Measurements from ENCODE around the gene LENG8. TPM values are rescaled to one million over a fixed set of nuclear protein-coding genes. Genes with fewer than 3 reads are reported as not detected.
A peak's percentile ranks its signal among the peaks of the same experiment; 100 is the strongest.
"Not testable (repeated sequence)": the region's sequence is repeated elsewhere in the genome, so short reads cannot be mapped to it uniquely, and the experiment has no call there.

LENG8 gene
- total RNA-seq, 3 donors from 2014 or later (not counting 1 experiment from before 2014, with no cell fraction given) = 479 to 563 (median 507) TPM

GRCh38 chr19:54465426-54466109 lies 16.6 kb downstream of the LENG8 start:
- Histone ChIP-seq H3K36me3 (ENCODE audit: control insufficient read depth, insufficient read depth, low read length) (peaks cover 15% of the 10 kb centered on the region), H3K27ac (ENCODE audit: low read length) (no peak overlapping the region), H3K4me1 (ENCODE audit: control insufficient read depth, insufficient read depth, low read length) (peaks cover 31% of the 10 kb centered on the region), H3K27me3 (ENCODE audit: control insufficient read depth, insufficient read depth, low read length) (peaks cover 12% of the 10 kb centered on the region), H3K9me3 (ENCODE audit: control insufficient read depth, insufficient read depth, low read length) (no peaks in the 10 kb centered on the region), H3K4me3 (ENCODE audit: low read length) (no peak overlapping the region)
- no peak for TF ChIP-seq CTCF (IDR thresholded peaks at IDR 0.05)
- WGBS (ENCODE audit: insufficient coverage) = 79% methylated on average over 49 of the region's 49 CpGs
- Mint-ChIP-seq H3K27me3 (ENCODE audit: low read depth in 2 of 2) (peaks cover 21% of the 10 kb centered on the region in 2 donors), H3K4me1 (peaks cover 18 to 40% of the 10 kb centered on the region in 2 donors), H3K4me3 (peak overlapping the region; percentile 75), H3K9me3 (no peaks in the 10 kb centered on the region), H3K27ac (peak overlapping the region in 1 of 2 donors; percentile 21), H3K36me3 (no peaks in the 10 kb centered on the region)
- DNase-seq (peak in 1 of 2 donors; percentile 23), ATAC-seq (no peak)
- intact Hi-C loops (cut with micrococcal nuclease) = no loop called here

GRCh38 chr19:54466110-54466480 lies 17.1 kb downstream of the LENG8 start:
- Mint-ChIP-seq H3K27ac (peak overlapping the region in 1 of 2 donors; percentile 21), H3K4me3 (peak overlapping the region; percentile 75), H3K4me1 (peaks cover 18 to 41% of the 10 kb centered on the region in 2 donors), H3K27me3 (ENCODE audit: low read depth in 2 of 2) (peaks cover 24 to 25% of the 10 kb centered on the region in 2 donors)
- H3K27ac ChIP-seq (ENCODE audit: low read length); intact Hi-C loops (cut with micrococcal nuclease); H3K9me3 Mint-ChIP-seq; H3K9me3 ChIP-seq (ENCODE audit: control insufficient read depth, insufficient read depth, low read length); H3K36me3 ChIP-seq (ENCODE audit: control insufficient read depth, insufficient read depth, low read length); H3K36me3 Mint-ChIP-seq; ATAC-seq; DNase-seq; H3K4me3 ChIP-seq (ENCODE audit: low read length): not testable (repeated sequence)
- WGBS (ENCODE audit: insufficient coverage) = 95% methylated on average over 14 of the region's 14 CpGs
- Histone ChIP-seq H3K4me1 (ENCODE audit: control insufficient read depth, insufficient read depth, low read length) (peaks cover 36% of the 10 kb centered on the region), H3K27me3 (ENCODE audit: control insufficient read depth, insufficient read depth, low read length) (peaks cover 17% of the 10 kb centered on the region)

- peaks cover 22% of the 10 kb centered on the region for H3K4me1 ChIP-seq (ENCODE audit: control insufficient read depth, insufficient read depth, low read length)
- H3K9me3 ChIP-seq (ENCODE audit: control insufficient read depth, insufficient read depth, low read length) = no peaks in the 10 kb centered on the region
- Mint-ChIP-seq H3K9me3 (no peaks in the 10 kb centered on the region), H3K27ac (no peak overlapping the region), H3K36me3 (no peaks in the 10 kb centered on the region), H3K4me3 (no peak overlapping the region), H3K4me1 (peaks cover 0 to 30% of the 10 kb centered on the region in 2 donors), H3K27me3 (ENCODE audit: low read depth in 2 of 2) (peaks cover 31 to 40% of the 10 kb centered on the region in 2 donors)
- H3K4me3 ChIP-seq (ENCODE audit: low read length) = no peak overlapping the region
- H3K36me3 ChIP-seq (ENCODE audit: control insufficient read depth, insufficient read depth, low read length) = no peaks in the 10 kb centered on the region
- WGBS (ENCODE audit: insufficient coverage) = 87% methylated on average over 8 of the region's 8 CpGs
- intact Hi-C loops (cut with micrococcal nuclease) = no loop called here
- no peak for ATAC-seq
- H3K27ac ChIP-seq (ENCODE audit: low read length) = no peak overlapping the region
- no peak for TF ChIP-seq CTCF (IDR thresholded peaks at IDR 0.05)
- DNase-seq = no peak
- peaks cover 28% of the 10 kb centered on the region for H3K27me3 ChIP-seq (ENCODE audit: control insufficient read depth, insufficient read depth, low read length)
Observed at GRCh38 chr19:54469496-54469934, 20.5 kb downstream of the LENG8 start.

- Mint-ChIP-seq H3K4me3 (no peak overlapping the region), H3K27me3 (ENCODE audit: low read depth in 2 of 2) (peaks cover 31 to 45% of the 10 kb centered on the region in 2 donors), H3K27ac (peak overlapping the region in 1 of 2 donors; percentile 55), H3K36me3 (no peaks in the 10 kb centered on the region), H3K4me1 (peaks cover 0 to 25% of the 10 kb centered on the region in 2 donors), H3K9me3 (no peaks in the 10 kb centered on the region)
- H3K27me3 ChIP-seq (ENCODE audit: control insufficient read depth, insufficient read depth, low read length) = peaks cover 28% of the 10 kb centered on the region
- ATAC-seq (no peak), DNase-seq (no peak)
- WGBS (ENCODE audit: insufficient coverage) = 81% methylated on average over 10 of the region's 10 CpGs
- no peak overlapping the region for H3K4me3 ChIP-seq (ENCODE audit: low read length)
- TF ChIP-seq CTCF (IDR thresholded peaks at IDR 0.05) = no peak
- no peaks in the 10 kb centered on the region for H3K36me3 ChIP-seq (ENCODE audit: control insufficient read depth, insufficient read depth, low read length)
- H3K27ac ChIP-seq (ENCODE audit: low read length) = no peak overlapping the region
- H3K9me3 ChIP-seq (ENCODE audit: control insufficient read depth, insufficient read depth, low read length) = no peaks in the 10 kb centered on the region
- peaks cover 17% of the 10 kb centered on the region for H3K4me1 ChIP-seq (ENCODE audit: control insufficient read depth, insufficient read depth, low read length)
- intact Hi-C loops (cut with micrococcal nuclease) = loop anchor here (10.0 kb wide), 1 partner anchor 364 kb away; the partner anchor contains the start of gene KIR2DS4
Observed at GRCh38 chr19:54470276-54470887, 21.4 kb downstream of the LENG8 start.

Measured in natural killer cell (primary cell).